K562 treated with DMSO at 1 percent for 12 hours (cell line): ENCODE data around the gene ELL3. TPM values are rescaled to one million over a fixed set of nuclear protein-coding genes. Genes with fewer than 3 reads are reported as not detected.

Experiments used
- total RNA-seq: library from RNA; unstranded; fragments of 300-600 nt; gene quantifications from 2 replicates; pipeline ENCODE4 v1.2.3, GENCODE V29; 2022; ENCODE audit not compliant: insufficient read depth

Gene ELL3
- total RNA-seq: 2.3 and 3.1 TPM in 2 replicates

GRCh38 chr15:43776718-43777266 lies at the start of gene ELL3:
Gene ELL3 (minus strand): TSS chr15:43776966. CDS start chr15:43776901, 65 bp downstream.

GRCh38 chr15:43824302-43825246 lies 47.8 kb upstream of the ELL3 start, which contains the start of gene MFAP1:
Gene MFAP1 (minus strand): TSS chr15:43824690. CDS start chr15:43824569, 121 bp downstream.

GRCh38 chr15:43800286-43801141 lies 23.7 kb upstream of the ELL3 start, which contains the start of gene HYPK:
Gene HYPK (plus strand): TSS chr15:43800599. CDS start chr15:43800623, 24 bp downstream.

GRCh38 chr15:43799945-43800285 lies 23.1 kb upstream of the ELL3 start, which contains the start of gene SERINC4:
Gene SERINC4 (minus strand): TSS chr15:43800220. CDS start chr15:43799986, 234 bp downstream.

GRCh38 chr15:43791993-43792760 lies 15.4 kb upstream of the ELL3 start, which contains the start of gene SERF2:
Gene SERF2 (plus strand): TSS chr15:43792320. CDS start chr15:43792377, 57 bp downstream.

GRCh38 chr15:43746245-43746902 lies 30.4 kb downstream of the ELL3 start, which contains the start of gene PDIA3:
Gene PDIA3 (plus strand): TSS chr15:43746438. CDS start chr15:43746540, 102 bp downstream.

Other genes with a start within 250 kb of the ELL3 start
- gene PPIP5K1, start 186.8 kb downstream of the ELL3 start, total RNA-seq: 6.9 and 29.3 TPM in 2 replicates
- 2.2 TPM in 1 of 2 replicates, not detected in the other for gene CKMT1B, start 182.9 kb downstream of the ELL3 start, total RNA-seq
- gene STRC, start 158.2 kb downstream of the ELL3 start, total RNA-seq: not detected in 2 replicates
- gene CATSPER2, start 128.1 kb downstream of the ELL3 start, total RNA-seq: 0.58 and 2.7 TPM in 2 replicates
- gene CKMT1A, start 83.1 kb downstream of the ELL3 start, total RNA-seq: 0.93 and 1.1 TPM in 2 replicates
- gene PDIA3, start 30.5 kb downstream of the ELL3 start, total RNA-seq: 132 and 207 TPM in 2 replicates
- 405 and 648 TPM in 2 replicates for gene SERF2, start 15.4 kb upstream of the ELL3 start, total RNA-seq
- gene SERINC4, start 23.3 kb upstream of the ELL3 start, total RNA-seq: 1.3 TPM in 1 of 2 replicates, not detected in the other
- 1.3 and 5.1 TPM in 2 replicates for gene HYPK, start 23.6 kb upstream of the ELL3 start, total RNA-seq
- gene MFAP1, start 47.7 kb upstream of the ELL3 start, total RNA-seq: 35.4 and 54.5 TPM in 2 replicates
- 12.0 and 26.7 TPM in 2 replicates for gene WDR76, start 50.0 kb upstream of the ELL3 start, total RNA-seq